ENCODE measurements around the gene SCEL. TPM values are rescaled to one million over a fixed set of nuclear protein-coding genes. Genes with fewer than 3 reads are reported as not detected.

The SCEL gene
- total and polyA plus RNA-seq, 2 experiments from 2014 or later: not detected

DNA sequence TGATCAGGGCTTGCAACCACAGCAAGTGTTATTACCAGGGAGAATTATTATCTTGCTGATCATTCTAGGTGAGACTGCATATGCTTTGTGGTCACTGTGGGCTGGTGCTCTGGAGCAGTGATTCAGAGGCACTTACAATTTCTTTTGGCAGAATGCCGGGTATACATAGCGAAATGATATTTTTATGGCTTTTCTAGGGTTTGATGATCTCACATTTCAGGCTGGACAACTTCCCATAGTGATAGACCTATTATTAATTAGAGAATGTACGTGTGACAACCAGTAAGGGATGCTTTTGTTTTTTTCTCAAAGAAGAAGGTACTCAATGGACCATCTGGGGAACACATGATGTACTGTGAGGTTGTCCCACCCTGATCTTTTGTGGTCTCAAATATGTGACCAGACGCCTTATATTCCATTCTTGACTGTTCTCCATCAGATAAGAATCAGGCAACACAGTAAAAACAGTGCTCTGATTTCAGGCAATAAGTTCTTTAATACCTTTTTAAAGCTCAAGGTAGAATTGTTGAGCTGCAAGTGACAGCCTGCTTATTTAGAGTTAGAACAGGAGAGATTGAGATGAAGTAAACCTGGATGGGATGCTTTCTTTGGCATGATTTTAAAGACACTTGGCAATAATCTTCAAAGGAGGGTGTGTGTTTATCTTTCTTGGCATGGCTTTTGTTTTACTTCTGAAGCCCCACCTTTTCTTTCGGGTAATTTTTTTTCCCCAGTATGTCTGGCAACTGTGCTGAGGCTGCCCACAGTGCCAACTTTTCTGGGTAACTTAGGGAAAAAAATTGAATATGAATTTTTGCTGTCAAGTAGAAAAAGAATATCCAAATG lies 27.4 kb upstream of the SCEL start:
- Histone ChIP-seq H3K79me2 (replicated peaks; ENCODE audit: insufficient read depth) (no peaks in the 10 kb centered on the region), H3K36me3 (ENCODE audit: insufficient read depth) (no peaks in the 10 kb centered on the region), H3F3A (replicated peaks; ENCODE audit: low read depth) (no peaks in the 10 kb centered on the region), H4K20me1 (replicated peaks; ENCODE audit: insufficient read depth) (no peaks in the 10 kb centered on the region), H3K27me3 (ENCODE audit: insufficient read depth) (no peaks in the 10 kb centered on the region), H2AFZ (no peak overlapping the region), H3K9me2 (ENCODE audit: insufficient read depth) (no peaks in the 10 kb centered on the region), H3K4me2 (no peak overlapping the region), H3K27ac (ENCODE audit: low read depth) (no peak overlapping the region), H3K4me1 (ENCODE audit: insufficient read depth) (no peaks in the 10 kb centered on the region), H3K4me3 (no peak overlapping the region)
- Mint-ChIP-seq H3K27me3 (ENCODE audit: insufficient read depth, low read depth, poor library complexity) (no peaks in the 10 kb centered on the region), H3K4me1 (no peaks in the 10 kb centered on the region), H3K4me3 (no peak overlapping the region), H3K36me3 (ENCODE audit: low read depth) (no peaks in the 10 kb centered on the region), H3K27ac (no peak overlapping the region), H3K9me3 (no peaks in the 10 kb centered on the region)
- no peak for TF ChIP-seq ZNF462 (CRISPR knock-in tag; IDR thresholded peaks at IDR 0.05)
- TF ChIP-seq ETS1 (IDR thresholded peaks at IDR 0.05): no peak
- no peak for TF ChIP-seq ZNF331 (CRISPR knock-in tag; IDR thresholded peaks at IDR 0.05; ENCODE audit: low read depth)
- no peak for TF ChIP-seq POLR2AphosphoS5 (IDR thresholded peaks at IDR 0.05; ENCODE audit: low read depth)
- no peak for TF ChIP-seq STAT1 (IDR thresholded peaks at IDR 0.05; ENCODE audit: unreplicated experiment)
- no peak for TF ChIP-seq CTCF (conservative IDR thresholded peaks at IDR 0.05; ENCODE audit: low read depth in 2 of 2)
- no peak for TF ChIP-seq EZH2 (IDR thresholded peaks at IDR 0.05; ENCODE audit: low read depth, unreplicated experiment)
- TF ChIP-seq ZNF114 (CRISPR knock-in tag; IDR thresholded peaks at IDR 0.05): no peak
- TF ChIP-seq CREB1 (CRISPR knock-in tag; IDR thresholded peaks at IDR 0.05; ENCODE audit: low read depth): no peak
- TF ChIP-seq EZH2phosphoT487 (IDR thresholded peaks at IDR 0.05; ENCODE audit: unreplicated experiment): no peak
- TF ChIP-seq JUNB (IDR thresholded peaks at IDR 0.05; ENCODE audit: unreplicated experiment): no peak
- TF ChIP-seq, protein P1, sequence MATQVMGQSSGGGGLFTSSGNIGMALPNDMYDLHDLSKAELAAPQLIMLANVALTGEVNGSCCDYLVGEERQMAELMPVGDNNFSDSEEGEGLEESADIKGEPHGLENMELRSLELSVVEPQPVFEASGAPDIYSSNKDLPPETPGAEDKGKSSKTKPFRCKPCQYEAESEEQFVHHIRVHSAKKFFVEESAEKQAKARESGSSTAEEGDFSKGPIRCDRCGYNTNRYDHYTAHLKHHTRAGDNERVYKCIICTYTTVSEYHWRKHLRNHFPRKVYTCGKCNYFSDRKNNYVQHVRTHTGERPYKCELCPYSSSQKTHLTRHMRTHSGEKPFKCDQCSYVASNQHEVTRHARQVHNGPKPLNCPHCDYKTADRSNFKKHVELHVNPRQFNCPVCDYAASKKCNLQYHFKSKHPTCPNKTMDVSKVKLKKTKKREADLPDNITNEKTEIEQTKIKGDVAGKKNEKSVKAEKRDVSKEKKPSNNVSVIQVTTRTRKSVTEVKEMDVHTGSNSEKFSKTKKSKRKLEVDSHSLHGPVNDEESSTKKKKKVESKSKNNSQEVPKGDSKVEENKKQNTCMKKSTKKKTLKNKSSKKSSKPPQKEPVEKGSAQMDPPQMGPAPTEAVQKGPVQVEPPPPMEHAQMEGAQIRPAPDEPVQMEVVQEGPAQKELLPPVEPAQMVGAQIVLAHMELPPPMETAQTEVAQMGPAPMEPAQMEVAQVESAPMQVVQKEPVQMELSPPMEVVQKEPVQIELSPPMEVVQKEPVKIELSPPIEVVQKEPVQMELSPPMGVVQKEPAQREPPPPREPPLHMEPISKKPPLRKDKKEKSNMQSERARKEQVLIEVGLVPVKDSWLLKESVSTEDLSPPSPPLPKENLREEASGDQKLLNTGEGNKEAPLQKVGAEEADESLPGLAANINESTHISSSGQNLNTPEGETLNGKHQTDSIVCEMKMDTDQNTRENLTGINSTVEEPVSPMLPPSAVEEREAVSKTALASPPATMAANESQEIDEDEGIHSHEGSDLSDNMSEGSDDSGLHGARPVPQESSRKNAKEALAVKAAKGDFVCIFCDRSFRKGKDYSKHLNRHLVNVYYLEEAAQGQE (IDR thresholded peaks at IDR 0.05; ENCODE audit: unreplicated experiment): no peak
- no peak for TF ChIP-seq NANOG (IDR thresholded peaks at IDR 0.05; ENCODE audit: borderline replicate concordance)
- DNase-seq (ENCODE audit: low spot score): no peak
- no peak for ATAC-seq
